HFFc6 (cell line): ENCODE measurements around the gene EFNA2. TPM values are rescaled to one million over a fixed set of nuclear protein-coding genes. Genes with fewer than 3 reads are reported as not detected.

Experiments used
- DNase-seq: peaks from one replicate; pipeline ENCODE4 v3.0.0-alpha.2; 2018
- H3K27ac Mint-ChIP-seq: 2 replicates; pipeline ENCODE4 v1.8.0; 2020; ENCODE audit warnings: mild to moderate bottlenecking, mixed read lengths
- H3K27me3 Mint-ChIP-seq: 2 replicates; pipeline ENCODE4 v1.8.0; 2021; ENCODE audit warnings: mild to moderate bottlenecking, moderate library complexity, mixed read lengths; ENCODE audit not compliant: insufficient read depth
- H3K36me3 Mint-ChIP-seq: 2 replicates; pipeline ENCODE4 v1.8.0; 2021; ENCODE audit warnings: low read depth, mixed read lengths
- H3K4me1 Mint-ChIP-seq: 2 replicates; pipeline ENCODE4 v1.8.0; 2020; ENCODE audit warnings: low read depth, mixed read lengths
- H3K4me3 Mint-ChIP-seq: 2 replicates; pipeline ENCODE4 v1.8.0; 2020; ENCODE audit warnings: mild to moderate bottlenecking, moderate library complexity, mixed read lengths
- H3K9me3 Mint-ChIP-seq: 2 replicates; pipeline ENCODE4 v1.8.0; 2020; ENCODE audit warnings: mild to moderate bottlenecking, mixed read lengths
- total RNA-seq, 6 experiments: library from RNA; stranded (reverse); fragmentation: NEBNext Ultra II Directional; extraction: Animal tissue kit (Norgen Biotek cat#: 25700); gene quantifications; 2 replicates in 1 of 6; 3 replicates in 5 of 6; pipeline ENCODE4 v1.2.3, GENCODE V29; 2021
- TF ChIP-seq, protein P1 (sequence below): fragments of 200-600 bp; sonication (generic); IDR thresholded peaks from 2 replicates; pipeline ENCODE4 v1.5.0; 2021; ENCODE audit warnings: antibody characterized with exemption, mild to moderate bottlenecking

Gene EFNA2
- total RNA-seq, 6 experiments from 2014 or later, result not detected

DNA sequence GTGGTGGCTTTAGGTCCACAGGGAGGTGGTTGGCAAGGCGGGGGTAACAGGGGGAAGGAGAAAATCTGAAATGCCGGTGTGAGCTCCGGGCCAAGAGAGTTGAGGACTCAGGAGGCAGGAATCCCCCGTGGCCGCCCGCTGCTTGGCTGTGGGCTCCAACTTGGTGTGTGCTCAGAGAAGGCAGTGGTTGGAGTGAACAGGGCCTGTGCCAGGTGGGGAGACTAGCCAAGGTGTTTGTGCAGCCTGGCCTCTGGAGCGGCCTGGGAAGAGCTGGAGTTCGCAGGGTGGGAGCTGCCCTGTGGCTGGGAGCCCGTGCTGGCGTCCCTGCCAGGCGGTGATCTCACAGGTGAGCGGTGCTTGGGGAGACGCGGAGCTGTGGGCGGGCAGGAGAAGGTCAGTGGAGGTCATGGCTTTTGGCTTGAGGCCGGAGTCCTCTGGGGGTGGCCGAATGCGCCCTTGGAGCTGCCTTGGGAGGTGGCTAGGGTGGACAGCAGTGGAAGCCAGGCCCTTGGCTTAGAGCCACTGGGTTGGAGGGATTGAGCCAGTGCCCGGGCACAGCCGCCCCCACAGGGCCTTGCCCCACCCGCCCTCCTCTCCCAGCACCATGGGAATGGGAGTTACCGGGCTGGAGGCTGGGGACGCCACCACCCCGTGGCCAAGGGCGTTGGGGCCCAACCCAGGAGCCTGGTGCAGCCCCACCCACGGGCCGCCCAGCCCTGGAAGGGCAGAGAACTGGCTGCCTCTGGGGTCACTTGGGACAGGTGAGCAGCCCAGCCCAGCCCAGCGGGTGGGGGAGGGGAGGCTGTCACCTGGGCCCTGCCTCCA is 23.7 kb upstream of the EFNA2 start:
- Mint-ChIP-seq H3K27ac (peak overlapping the region; percentile 96), H3K4me1 (peaks cover 69% of the 10 kb centered on the region), H3K27me3 (peaks cover 21% of the 10 kb centered on the region), H3K4me3 (peak overlapping the region; percentile 86), H3K36me3 (peaks cover 5% of the 10 kb centered on the region; the same call in 1 of the 2 replicates), H3K9me3 (no peaks in the 10 kb centered on the region)
- TF ChIP-seq, protein P1, sequence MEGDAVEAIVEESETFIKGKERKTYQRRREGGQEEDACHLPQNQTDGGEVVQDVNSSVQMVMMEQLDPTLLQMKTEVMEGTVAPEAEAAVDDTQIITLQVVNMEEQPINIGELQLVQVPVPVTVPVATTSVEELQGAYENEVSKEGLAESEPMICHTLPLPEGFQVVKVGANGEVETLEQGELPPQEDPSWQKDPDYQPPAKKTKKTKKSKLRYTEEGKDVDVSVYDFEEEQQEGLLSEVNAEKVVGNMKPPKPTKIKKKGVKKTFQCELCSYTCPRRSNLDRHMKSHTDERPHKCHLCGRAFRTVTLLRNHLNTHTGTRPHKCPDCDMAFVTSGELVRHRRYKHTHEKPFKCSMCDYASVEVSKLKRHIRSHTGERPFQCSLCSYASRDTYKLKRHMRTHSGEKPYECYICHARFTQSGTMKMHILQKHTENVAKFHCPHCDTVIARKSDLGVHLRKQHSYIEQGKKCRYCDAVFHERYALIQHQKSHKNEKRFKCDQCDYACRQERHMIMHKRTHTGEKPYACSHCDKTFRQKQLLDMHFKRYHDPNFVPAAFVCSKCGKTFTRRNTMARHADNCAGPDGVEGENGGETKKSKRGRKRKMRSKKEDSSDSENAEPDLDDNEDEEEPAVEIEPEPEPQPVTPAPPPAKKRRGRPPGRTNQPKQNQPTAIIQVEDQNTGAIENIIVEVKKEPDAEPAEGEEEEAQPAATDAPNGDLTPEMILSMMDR, result peak; percentile 38; the same call in 1 of the 2 replicates
- DNase-seq, result peak; percentile 36

DNA sequence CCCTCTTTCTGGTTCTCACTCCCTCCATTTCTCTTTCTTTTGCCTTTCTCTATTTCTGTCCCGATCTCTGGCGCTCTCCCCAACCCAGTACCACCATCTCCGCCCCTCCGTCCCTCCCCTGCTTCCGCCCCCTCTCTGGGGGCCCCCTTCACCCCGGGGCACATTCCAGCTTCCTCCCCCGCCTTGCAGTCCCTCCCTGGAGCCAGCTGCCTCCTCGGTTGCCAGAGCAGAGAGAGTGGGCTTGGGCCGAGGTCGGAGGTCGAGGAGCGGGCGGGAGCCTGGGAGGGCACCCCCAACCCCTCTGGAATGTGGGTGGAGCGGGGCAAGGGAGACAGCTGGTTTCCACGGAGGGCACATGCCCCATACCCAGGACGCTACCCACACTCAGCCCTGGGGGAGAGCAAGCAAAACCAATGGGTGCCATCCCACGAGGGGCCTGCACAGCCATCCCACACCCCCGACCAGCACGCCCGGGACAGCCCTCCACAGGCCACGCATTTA is 23.0 kb upstream of the EFNA2 start:
- TF ChIP-seq, protein P1, result no peak
- H3K9me3 Mint-ChIP-seq, result no peaks in the 10 kb centered on the region
- DNase-seq, result no peak
- peaks cover 1% of the 10 kb centered on the region; the same call in 1 of the 2 replicates for H3K36me3 Mint-ChIP-seq
- H3K4me3 Mint-ChIP-seq, result peak overlapping the region; percentile 37
- peaks cover 24% of the 10 kb centered on the region for H3K27me3 Mint-ChIP-seq
- peaks cover 71% of the 10 kb centered on the region for H3K4me1 Mint-ChIP-seq
- H3K27ac Mint-ChIP-seq, result peak overlapping the region; percentile 75

DNA sequence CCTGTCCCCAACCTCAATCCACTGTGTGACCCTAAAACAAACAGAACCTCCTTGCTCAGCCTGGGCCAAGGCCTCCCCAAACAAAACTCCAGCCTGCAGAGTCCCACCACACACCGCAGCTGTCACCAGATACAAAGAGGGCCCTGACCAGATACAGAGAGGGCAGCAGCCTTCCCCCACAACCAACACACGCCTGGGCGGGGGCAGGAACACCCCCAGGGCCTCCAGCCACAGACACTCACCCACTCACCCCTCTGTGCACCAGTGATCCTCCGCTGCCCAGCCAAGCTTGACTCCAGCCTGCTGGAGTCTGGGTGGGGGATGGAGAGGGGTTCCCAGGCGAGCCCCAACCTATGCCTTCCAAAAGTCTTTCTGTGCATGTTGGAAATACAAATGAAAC is 22.5 kb upstream of the EFNA2 start:
- Mint-ChIP-seq H3K4me3 (peak overlapping the region; percentile 52), H3K27ac (peak overlapping the region; percentile 75), H3K27me3 (peaks cover 24% of the 10 kb centered on the region), H3K36me3 (no peaks in the 10 kb centered on the region), H3K4me1 (peaks cover 71% of the 10 kb centered on the region), H3K9me3 (no peaks in the 10 kb centered on the region)
- TF ChIP-seq, protein P1, result no peak
- no peak for DNase-seq

DNA sequence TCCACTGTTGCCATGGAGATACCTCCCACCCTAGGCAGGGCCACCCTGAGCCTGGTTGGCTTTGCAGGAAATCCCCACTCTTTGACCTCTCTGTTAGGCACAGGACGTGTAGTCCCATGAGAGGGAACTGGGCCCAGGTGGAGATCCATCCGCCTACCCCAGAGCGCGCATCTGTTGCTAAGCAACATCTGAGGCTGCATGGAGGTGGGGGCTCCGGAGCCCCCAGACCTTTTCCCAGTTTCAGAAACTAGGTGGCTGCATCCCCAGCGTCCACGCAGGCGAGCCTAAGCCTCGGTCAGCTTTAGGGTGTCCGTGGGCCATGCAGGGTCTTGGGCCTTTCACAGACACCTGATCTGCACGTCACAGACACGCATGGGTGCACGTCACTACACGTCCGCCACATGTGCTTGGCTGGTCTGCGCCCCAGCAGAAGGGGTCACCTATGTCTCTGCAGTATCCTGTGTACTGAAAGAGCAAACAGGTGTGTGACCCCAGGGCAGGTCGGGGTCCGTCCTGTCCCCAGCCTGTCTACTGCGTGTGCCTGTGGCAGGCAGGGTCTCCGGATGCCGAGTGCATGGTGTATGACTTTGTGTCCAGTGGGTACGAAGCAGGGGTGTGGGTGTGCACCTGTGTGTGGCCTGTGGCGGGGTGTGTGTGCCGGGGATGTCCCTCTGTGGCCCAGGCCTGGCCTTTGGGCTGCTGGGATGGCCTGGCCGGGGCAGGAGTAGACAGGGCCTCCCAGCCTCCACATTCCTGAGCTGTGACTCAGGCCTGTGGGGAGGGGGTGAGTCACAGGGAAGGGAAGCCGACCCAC is 20.7 kb upstream of the EFNA2 start:
- H3K27me3 Mint-ChIP-seq, result peaks cover 19% of the 10 kb centered on the region
- H3K27ac Mint-ChIP-seq, result peak overlapping the region; percentile 96
- peak; percentile 83 for DNase-seq
- TF ChIP-seq, protein P1, result no peak
- H3K36me3 Mint-ChIP-seq, result peaks cover 2% of the 10 kb centered on the region
- peak overlapping the region; percentile 77 for H3K4me3 Mint-ChIP-seq
- H3K9me3 Mint-ChIP-seq, result no peaks in the 10 kb centered on the region
- H3K4me1 Mint-ChIP-seq, result peaks cover 63% of the 10 kb centered on the region

DNA sequence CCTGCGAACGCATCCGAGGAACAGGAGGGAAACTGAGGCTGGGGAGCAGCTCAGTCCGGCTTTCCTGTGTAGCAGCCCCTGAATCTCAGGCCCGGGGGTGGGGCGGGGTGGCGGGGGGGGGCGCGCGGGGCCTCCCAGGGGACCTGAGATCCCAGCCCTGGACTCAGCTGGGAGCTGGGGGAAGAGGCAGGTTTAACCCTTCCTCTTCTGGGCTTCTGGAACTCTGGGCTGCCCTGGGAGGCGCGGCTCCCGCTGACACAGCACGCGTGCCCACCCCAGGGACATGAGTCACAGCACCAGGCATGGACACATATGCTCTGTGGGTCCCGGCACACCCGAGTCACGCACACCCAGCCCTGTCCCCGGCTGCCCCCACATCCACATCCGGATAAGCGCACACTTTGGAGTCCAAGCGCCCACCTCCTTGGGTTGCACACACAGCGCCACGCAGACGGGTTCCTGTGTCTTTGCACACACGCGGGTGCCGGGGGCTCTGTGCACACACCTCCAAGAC is 20.0 kb upstream of the EFNA2 start:
- Mint-ChIP-seq H3K27me3 (peaks cover 19% of the 10 kb centered on the region), H3K4me1 (peaks cover 69% of the 10 kb centered on the region), H3K4me3 (peak overlapping the region; percentile 77), H3K36me3 (peaks cover 9% of the 10 kb centered on the region), H3K9me3 (no peaks in the 10 kb centered on the region), H3K27ac (peak overlapping the region; percentile 96)
- TF ChIP-seq, protein P1, result no peak
- DNase-seq, result peak; percentile 91
